GM19455 (cell line): Measurements from ENCODE around the gene SCUBE2.
"Not testable (repeated sequence)": the region's sequence is repeated elsewhere in the genome, so short reads cannot be mapped to it uniquely, and the experiment has no call there.

Experiments used
- ATAC-seq: cut with Tn5 transposase; IDR thresholded peaks from one replicate; pipeline ENCODE4 v1.9.1; 2021; ENCODE audit not compliant: unreplicated experiment

The SCUBE2 gene

DNA sequence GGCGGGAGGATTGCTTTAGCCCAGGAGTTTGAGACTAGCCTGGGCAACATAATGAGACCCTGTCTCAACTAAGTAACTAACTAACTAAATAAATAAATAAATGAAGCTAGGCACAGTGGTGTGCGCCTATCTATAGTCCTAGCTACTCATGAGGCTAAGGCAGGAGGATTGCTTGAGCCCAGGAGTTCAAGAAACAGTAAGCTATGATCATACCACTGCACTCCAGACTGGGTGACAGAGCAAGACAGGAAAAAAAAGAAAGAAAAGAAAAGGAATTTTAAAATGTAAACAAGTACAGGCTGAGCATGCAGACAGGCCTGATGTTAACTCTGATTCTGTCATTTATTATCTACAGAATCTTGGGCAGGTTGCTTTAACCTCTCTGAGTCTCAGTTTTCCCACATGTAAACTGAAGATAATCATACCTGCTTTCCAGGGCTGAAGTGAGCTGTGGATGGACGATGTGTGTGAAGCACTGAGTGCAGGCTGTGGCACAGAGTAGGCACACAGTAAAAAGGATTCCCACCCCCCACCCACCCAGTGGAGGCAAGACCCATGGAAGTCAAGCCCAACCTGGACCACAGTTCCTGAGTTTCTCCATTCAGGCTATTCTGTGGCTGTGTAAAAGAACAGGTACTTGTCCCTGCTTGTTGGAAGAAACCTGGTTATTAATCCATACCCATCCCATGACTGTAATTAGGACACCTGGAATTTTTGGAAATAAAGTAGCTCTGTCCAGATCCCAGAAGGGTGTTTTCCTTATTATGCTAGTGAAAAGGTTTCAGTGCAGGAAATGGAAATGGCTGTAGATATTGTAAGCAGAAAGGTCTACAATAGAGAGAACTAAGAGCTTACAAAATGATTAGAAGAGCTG is 18.7 kb upstream of the SCUBE2 start:
- no peak for ATAC-seq

DNA sequence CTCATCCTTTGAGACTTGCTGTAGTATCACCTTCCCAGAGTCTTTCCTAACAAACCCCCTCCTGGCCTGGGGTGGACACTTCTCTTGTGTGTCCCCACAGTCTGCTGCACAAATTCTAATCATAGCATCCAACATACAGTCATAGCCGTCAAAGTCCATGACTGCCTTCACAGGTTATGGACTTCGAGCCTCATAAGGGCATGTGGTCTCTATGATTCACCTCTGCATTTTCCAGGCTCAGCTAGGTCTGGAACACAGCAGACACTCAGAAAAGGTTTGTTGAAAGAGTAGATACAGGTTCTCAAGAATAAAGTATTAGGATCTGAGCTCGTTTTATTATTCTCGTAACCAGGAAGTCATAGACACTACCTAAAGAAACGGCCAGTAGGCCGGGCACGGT is 13.2 kb upstream of the SCUBE2 start:
- no peak for ATAC-seq

GRCh38 chr11:9103542-9104276 is 12.3 kb upstream of the SCUBE2 start:
- no peak for ATAC-seq

- ATAC-seq: no peak
Observed at GRCh38 chr11:9099617-9100016, 8.2 kb upstream of the SCUBE2 start.

DNA sequence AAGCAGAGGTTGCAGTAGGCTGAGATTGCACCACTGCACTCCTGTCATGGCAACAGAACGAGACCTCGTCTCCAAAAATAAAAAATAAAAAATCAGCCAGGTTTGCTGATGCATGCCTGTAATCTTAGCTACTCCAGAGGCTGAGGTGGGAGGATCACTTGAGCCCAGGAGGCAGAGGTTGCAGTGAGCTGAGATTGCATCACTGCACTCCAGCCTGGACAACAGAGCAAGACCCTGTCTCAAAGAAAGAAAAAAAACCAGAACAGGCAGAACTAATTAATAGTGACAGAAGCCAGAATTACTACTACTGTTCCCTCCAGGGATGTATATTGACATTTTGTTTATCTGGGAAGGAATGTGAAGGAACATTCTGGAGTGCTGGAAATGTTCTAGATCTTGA is 7.1 kb upstream of the SCUBE2 start:
- not testable (repeated sequence) for ATAC-seq

- ATAC-seq: not testable (repeated sequence)
Observed at GRCh38 chr11:9097186-9097943, 6.0 kb upstream of the SCUBE2 start.

- ATAC-seq: no peak
Observed at GRCh38 chr11:9096427-9096826, 5.0 kb upstream of the SCUBE2 start.

GRCh38 chr11:9095421-9095820 is 4.0 kb upstream of the SCUBE2 start:
- ATAC-seq: no peak

DNA sequence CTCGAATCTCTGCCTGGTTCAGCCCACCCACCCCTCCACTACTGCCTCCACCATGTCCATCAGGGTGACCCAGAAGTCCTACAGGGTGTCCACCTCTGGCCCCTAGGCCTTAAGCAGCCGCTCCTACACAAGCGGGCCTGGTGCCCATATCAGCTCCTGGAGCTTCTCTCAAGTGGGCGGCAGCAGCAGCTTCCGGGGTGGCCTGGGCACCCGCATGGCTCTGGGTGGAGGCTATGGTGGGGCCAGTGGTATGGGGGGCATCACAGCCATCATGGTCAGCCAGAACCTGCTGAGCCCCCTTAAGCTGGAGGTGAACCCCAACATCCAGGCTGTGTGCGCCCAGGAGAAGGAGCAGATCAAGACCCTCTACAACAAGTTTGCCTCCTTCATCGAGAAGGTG is 3.0 kb upstream of the SCUBE2 start:
- no peak for ATAC-seq

GRCh38 chr11:9092853-9093778 is 1.7 kb upstream of the SCUBE2 start:
- no peak for ATAC-seq

DNA sequence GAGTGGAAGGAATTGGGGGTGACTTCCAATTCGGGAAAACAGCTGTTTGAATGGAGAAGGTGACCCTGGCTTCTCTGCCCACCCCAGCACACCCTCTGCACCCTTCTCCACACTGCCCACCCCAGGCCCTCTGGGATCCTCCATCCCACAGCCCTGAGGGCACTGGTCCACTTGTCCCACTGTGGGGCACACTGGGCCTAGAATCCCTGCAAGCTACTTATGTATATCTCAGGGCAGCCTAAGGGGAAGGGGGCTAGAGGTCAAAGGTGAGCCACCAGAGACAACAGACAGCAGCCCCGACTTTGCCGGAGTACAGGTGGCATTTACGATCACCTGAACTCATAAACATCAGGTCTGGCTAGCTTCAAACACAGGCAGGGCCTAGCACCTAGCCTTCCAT is 673 bp upstream of the SCUBE2 start:
- no peak for ATAC-seq

GRCh38 chr11:9090488-9091043 is 833 bp downstream of the SCUBE2 start:
- no peak for ATAC-seq

GRCh38 chr11:9089636-9090035 is 1.8 kb downstream of the SCUBE2 start:
- ATAC-seq: no peak

DNA sequence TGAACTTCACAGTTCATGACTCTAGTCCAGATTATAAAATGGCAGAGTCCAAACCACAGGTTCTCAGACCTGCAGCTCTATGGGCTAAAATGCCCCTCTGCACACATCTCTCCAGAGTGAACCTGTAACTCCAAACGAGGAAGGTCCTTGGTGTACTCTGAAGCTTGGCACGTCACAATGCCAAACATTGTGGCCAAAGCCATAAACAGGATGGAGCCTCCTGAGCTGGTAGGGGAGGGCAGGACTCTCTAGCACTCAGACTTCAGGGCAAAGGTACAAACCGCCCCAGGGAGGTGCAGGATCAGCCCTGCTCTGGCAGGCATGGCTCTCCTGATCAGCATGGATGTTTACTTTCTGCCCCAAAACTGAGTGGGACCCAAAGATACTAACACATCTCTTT is 2.3 kb downstream of the SCUBE2 start:
- ATAC-seq: no peak

- ATAC-seq: no peak
Observed at GRCh38 chr11:9082575-9082974, 8.8 kb downstream of the SCUBE2 start.

- ATAC-seq: no peak
Observed at GRCh38 chr11:9081153-9081552, 10.2 kb downstream of the SCUBE2 start.

- ATAC-seq: no peak
Observed at GRCh38 chr11:9078113-9079086, 13.0 kb downstream of the SCUBE2 start.

GRCh38 chr11:9077164-9077563 is 14.2 kb downstream of the SCUBE2 start:
- no peak for ATAC-seq

- ATAC-seq: no peak
Observed at GRCh38 chr11:9076661-9077060, 14.7 kb downstream of the SCUBE2 start.
